Ishikawa (cell line): ENCODE results near the gene FAM222A.

ENCODE experiments used
- CEBPB ChIP-seq: IDR thresholded peaks from 2 replicates; pipeline ENCODE4 v1.6.1; 2012
- CREB1 ChIP-seq: IDR thresholded peaks from 2 replicates; pipeline ENCODE4 v1.6.1; 2012; ENCODE audit warnings: low read depth
- EGR1 ChIP-seq: IDR thresholded peaks from 2 replicates; pipeline ENCODE4 v1.6.1; 2012
- EP300 ChIP-seq: IDR thresholded peaks from 2 replicates; pipeline ENCODE4 v1.6.1; 2012; ENCODE audit warnings: borderline replicate concordance
- FOXM1 ChIP-seq: IDR thresholded peaks from 2 replicates; pipeline ENCODE4 v1.6.1; 2012; ENCODE audit warnings: low read depth, borderline replicate concordance
- MAX ChIP-seq: IDR thresholded peaks from 2 replicates; pipeline ENCODE4 v1.6.1; 2012
- NFIC ChIP-seq: IDR thresholded peaks from 2 replicates; pipeline ENCODE4 v1.6.1; 2012
- RAD21 ChIP-seq: IDR thresholded peaks from 2 replicates; pipeline ENCODE4 v1.6.1; 2012; ENCODE audit warnings: low read depth
- REST ChIP-seq: IDR thresholded peaks from 2 replicates; pipeline ENCODE4 v1.6.1; 2012; ENCODE audit warnings: low read depth, mild to moderate bottlenecking
- TAF1 ChIP-seq: IDR thresholded peaks from 2 replicates; pipeline ENCODE4 v1.6.1; 2012; ENCODE audit warnings: low read depth, mild to moderate bottlenecking
- TCF12 ChIP-seq: IDR thresholded peaks from 2 replicates; pipeline ENCODE4 v1.6.1; 2012; ENCODE audit warnings: low read depth
- TEAD4 ChIP-seq: IDR thresholded peaks from 2 replicates; pipeline ENCODE4 v1.6.1; 2012
- USF1 ChIP-seq: IDR thresholded peaks from 2 replicates; pipeline ENCODE4 v1.6.1; 2012
- YY1 ChIP-seq: IDR thresholded peaks from 2 replicates; pipeline ENCODE4 v1.6.1; 2012; ENCODE audit warnings: low read depth
- ZBTB7A ChIP-seq: IDR thresholded peaks from 2 replicates; pipeline ENCODE4 v1.6.1; 2012; ENCODE audit warnings: low read depth

FAM222A gene

GRCh38 chr12:109798691-109799090 lies 85.1 kb downstream of the FAM222A start:
- TF ChIP-seq NFIC (no peak), CREB1 (no peak), TEAD4 (no peak), FOXM1 (no peak), CEBPB (no peak), ZBTB7A (no peak), YY1 (no peak), USF1 (no peak), TCF12 (no peak), TAF1 (no peak), MAX (no peak), REST (no peak), EGR1 (no peak), RAD21 (no peak), EP300 (no peak)

- TF ChIP-seq FOXM1 (no peak), NFIC (no peak), REST (no peak), EGR1 (no peak), TAF1 (no peak), CEBPB (no peak)
These were observed 86.9 kb downstream of the FAM222A start for GRCh38 chr12:109800536-109800935.

GRCh38 chr12:109802828-109803227 lies 89.2 kb downstream of the FAM222A start:
- TF ChIP-seq TAF1: no peak
- TF ChIP-seq EP300: no peak
- TF ChIP-seq FOXM1: no peak
- TF ChIP-seq YY1: no peak
- no peak for TF ChIP-seq TEAD4
- no peak for TF ChIP-seq USF1
- no peak for TF ChIP-seq CEBPB

- no peak for TF ChIP-seq TCF12
- no peak for TF ChIP-seq ZBTB7A
- TF ChIP-seq EP300: no peak
- no peak for TF ChIP-seq FOXM1
- no peak for TF ChIP-seq CREB1
- no peak for TF ChIP-seq TAF1
- no peak for TF ChIP-seq CEBPB
- TF ChIP-seq USF1: no peak
- no peak for TF ChIP-seq MAX
- no peak for TF ChIP-seq YY1
These were observed 90.1 kb downstream of the FAM222A start for GRCh38 chr12:109803678-109804077.

GRCh38 chr12:109804820-109805761 lies 91.5 kb downstream of the FAM222A start:
- TF ChIP-seq NFIC: no peak
- no peak for TF ChIP-seq FOXM1
- TF ChIP-seq CREB1: no peak
- TF ChIP-seq RAD21: peak; percentile 96
- TF ChIP-seq CEBPB: peak; percentile 53; the same call in 1 of the 2 replicates

- TF ChIP-seq TEAD4 (no peak), YY1 (no peak), REST (no peak), RAD21 (no peak), ZBTB7A (no peak), USF1 (no peak), EGR1 (no peak), TCF12 (no peak), CEBPB (no peak), EP300 (no peak), MAX (no peak), CREB1 (no peak), TAF1 (no peak), NFIC (no peak), FOXM1 (no peak)
These were observed 94.5 kb downstream of the FAM222A start for GRCh38 chr12:109807954-109808643.
